NCI-H2227 treated with DMSO at 0.1 percent for 48 hours (cell line): ENCODE measurements around the gene TP53TG3B.
"Not testable (repeated sequence)": the region's sequence is repeated elsewhere in the genome, so short reads cannot be mapped to it uniquely, and the experiment has no call there.

Source experiments
- DNase-seq: peaks from one replicate; lab custom pipeline; 2025; lab: John Stamatoyannopoulos, UW

The TP53TG3B gene, protein sequence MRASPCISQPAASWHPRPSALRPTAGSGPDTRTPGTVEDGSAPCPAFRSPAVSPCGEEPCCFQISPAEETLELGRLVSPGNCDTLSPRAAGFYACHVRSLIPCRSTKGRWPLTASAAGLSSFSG

DNA sequence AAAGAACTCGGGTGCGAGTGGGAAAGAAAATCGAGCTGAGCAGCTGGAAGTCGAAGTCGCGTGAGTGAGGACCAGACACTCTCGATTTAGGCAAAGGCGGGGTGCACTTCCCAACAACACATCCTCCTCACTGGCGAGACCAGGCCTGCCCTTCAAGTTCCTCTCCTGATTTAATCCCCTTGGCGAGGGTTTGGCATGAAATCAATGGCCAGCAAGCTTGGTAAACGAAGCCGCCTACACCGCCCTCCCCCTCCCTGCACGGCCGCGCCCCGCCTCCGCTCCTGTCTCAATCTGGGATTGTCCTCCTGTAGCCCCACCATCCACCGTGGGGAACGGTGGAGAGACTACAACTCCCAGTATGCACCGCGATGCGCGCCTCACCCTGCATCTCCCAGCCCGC lies at the start of gene TP53TG3B:
Gene TP53TG3B, plus strand, starts transcription at position 301 of the 400 bp plus-strand sequence. Its CDS starts 68 bp downstream, at position 369.
- not testable (repeated sequence) for DNase-seq

DNA sequence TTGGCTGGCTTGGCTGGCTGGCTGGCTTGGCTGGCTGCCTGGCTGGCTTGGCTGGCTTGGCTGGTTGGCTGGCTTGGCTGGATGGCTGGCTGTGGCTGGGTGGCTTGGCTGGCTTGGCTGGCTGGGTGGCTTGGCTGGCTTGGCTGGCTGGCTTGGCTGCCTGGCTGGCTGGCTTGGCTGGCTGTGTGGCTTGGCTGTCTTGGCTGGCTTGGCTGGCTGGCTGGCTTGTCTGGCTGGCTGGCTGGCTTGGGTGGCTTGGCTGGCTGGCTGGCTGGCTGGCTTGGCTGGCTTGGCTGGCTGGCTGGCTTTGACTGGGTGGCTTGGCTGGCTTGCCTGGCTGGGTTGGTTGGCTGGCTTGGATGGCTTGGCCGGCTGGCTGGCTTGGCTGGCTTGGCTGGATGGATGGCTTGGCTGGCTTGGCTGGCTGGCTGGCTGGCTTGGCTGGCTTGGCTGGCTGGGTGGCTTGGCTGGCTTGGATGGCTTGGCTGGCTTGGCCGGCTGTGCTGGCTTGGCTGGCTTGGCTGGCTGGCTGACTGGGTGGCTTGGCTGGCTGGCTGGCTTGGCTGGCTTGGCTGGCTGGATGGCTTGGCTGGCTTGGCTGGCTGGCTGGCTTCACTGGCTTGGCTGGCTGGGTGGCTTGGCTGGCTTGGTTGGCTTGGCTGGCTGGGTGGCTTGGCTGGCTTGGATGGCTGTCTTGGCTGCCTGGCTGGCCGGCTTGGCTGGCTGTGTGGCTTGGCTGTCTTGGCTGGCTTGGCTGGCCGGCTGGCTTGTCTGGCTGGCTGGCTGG lies 24.2 kb upstream of the TP53TG3B start:
- DNase-seq = not testable (repeated sequence)

GRCh38 chr16:33337627-33338542 lies 22.8 kb upstream of the TP53TG3B start:
- DNase-seq = not testable (repeated sequence)

GRCh38 chr16:33338543-33338951 lies 22.1 kb upstream of the TP53TG3B start:
- not testable (repeated sequence) for DNase-seq

- DNase-seq = not testable (repeated sequence)
Observed at GRCh38 chr16:33339093-33340061, 21.3 kb upstream of the TP53TG3B start.
